ENCODE results near the gene GABBR2. TPM values are rescaled to one million over a fixed set of nuclear protein-coding genes. Genes with fewer than 3 reads are reported as not detected.
"Not testable (repeated sequence)": the region's sequence is repeated elsewhere in the genome, so short reads cannot be mapped to it uniquely, and the experiment has no call there.

GABBR2 gene
- total RNA-seq, 1 experiment from 2014 or later = 0.76 TPM

DNA sequence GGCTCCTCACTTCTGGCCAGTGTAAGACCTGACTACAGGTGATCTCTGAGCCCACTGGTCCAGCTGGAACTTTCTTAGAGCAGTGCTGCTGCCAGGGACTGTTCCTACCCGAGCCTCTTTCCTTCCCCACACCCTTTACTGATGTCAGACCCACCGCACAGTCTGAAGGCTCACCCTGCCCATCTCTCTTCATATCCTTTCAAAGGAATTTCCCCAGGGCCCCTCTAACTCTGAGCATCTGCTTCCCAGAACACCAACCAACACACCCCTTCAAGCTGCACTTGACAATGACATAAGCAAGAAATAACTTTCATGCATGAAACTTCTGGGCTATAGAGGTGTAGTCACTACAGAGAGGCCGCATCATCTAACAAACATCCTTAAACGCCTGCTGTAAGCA, 119.6 kb downstream of the GABBR2 start:
- no peaks in the 10 kb centered on the region for H3K9me3 ChIP-seq (ENCODE audit: insufficient read depth, low read depth)
- H3K36me3 ChIP-seq (ENCODE audit: low read depth) = no peaks in the 10 kb centered on the region
- DNase-seq = no peak
- intact Hi-C loops (cut with micrococcal nuclease; ENCODE audit: unreplicated experiment) = no loop called here
- no peak overlapping the region for H3K4me2 ChIP-seq
- no peak for TF ChIP-seq EZH2 (IDR thresholded peaks at IDR 0.05; ENCODE audit: low read depth)
- TF ChIP-seq, protein P1, sequence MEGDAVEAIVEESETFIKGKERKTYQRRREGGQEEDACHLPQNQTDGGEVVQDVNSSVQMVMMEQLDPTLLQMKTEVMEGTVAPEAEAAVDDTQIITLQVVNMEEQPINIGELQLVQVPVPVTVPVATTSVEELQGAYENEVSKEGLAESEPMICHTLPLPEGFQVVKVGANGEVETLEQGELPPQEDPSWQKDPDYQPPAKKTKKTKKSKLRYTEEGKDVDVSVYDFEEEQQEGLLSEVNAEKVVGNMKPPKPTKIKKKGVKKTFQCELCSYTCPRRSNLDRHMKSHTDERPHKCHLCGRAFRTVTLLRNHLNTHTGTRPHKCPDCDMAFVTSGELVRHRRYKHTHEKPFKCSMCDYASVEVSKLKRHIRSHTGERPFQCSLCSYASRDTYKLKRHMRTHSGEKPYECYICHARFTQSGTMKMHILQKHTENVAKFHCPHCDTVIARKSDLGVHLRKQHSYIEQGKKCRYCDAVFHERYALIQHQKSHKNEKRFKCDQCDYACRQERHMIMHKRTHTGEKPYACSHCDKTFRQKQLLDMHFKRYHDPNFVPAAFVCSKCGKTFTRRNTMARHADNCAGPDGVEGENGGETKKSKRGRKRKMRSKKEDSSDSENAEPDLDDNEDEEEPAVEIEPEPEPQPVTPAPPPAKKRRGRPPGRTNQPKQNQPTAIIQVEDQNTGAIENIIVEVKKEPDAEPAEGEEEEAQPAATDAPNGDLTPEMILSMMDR (conservative IDR thresholded peaks at IDR 0.05) = no peak
- H4K20me1 ChIP-seq (ENCODE audit: insufficient read depth) = no peaks in the 10 kb centered on the region
- H3K27ac ChIP-seq = no peak overlapping the region
- H3K4me1 ChIP-seq (replicated peaks; ENCODE audit: insufficient read depth) = peaks cover 3% of the 10 kb centered on the region; the same call in 1 of the 2 replicates
- no peaks in the 10 kb centered on the region for H3K79me2 ChIP-seq (ENCODE audit: low read depth)
- no peaks in the 10 kb centered on the region; the same call in 1 of the 2 replicates for H3K9me2 ChIP-seq (ENCODE audit: insufficient read depth)
- POLR2A ChIA-PET (ENCODE audit: unreplicated experiment) = no interaction called here
- H2AFZ ChIP-seq = no peak overlapping the region
- CTCF ChIA-PET = no interaction called here
- no peak overlapping the region for H3K4me3 ChIP-seq
- no peaks in the 10 kb centered on the region for H3K27me3 ChIP-seq (ENCODE audit: insufficient read depth, low read depth)
- BruUV-seq (replicated peaks) = no TSS peak
- H3F3A ChIP-seq (ENCODE audit: insufficient read depth, low read depth) = no peaks in the 10 kb centered on the region

DNA sequence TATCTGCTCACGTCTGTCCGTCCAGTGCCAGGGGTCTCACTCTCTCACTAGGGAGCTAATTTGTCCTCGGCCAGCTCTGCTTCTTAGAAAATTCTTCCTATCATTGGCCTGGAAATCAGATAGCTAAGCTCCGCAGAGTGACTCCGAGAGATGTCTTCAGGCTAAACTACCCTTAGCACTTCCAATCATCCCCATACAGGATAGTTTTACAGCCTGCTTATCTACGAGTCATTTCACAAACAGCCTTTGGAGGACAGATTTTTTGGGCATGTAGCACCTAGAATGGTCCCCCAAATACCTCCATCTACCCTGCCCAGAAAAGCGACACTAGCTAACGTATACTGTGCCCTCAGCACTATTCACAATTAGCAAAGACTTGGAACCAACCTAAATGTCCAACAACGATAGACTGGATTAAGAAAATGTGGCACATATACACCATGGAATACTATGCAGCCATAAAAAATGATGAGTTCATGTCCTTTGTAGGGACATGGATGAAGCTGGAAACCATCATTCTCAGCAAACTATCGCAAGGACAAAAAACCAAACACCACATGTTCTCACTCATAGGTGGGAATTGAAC, 123.8 kb downstream of the GABBR2 start:
- CTCF ChIA-PET = not testable (repeated sequence)

DNA sequence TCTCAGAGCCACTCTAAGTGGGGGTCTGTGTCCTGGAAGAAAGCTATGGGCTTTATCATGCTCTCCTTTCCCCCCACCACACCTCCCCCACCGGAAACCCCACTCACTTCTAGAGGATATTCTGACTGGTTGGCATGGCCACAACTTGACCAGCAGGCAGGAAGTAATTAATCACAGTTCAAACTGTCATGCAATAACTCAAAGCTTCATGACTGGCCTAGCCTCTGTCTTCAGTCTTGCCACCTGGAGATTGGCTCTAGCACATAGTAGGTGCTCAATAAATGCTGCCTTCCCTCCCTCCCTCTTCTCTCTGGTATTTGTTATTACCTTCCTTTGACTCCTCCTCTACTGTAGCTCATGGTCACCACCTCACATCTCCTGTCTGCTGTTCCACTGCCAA, 124.7 kb downstream of the GABBR2 start:
- peaks cover 7% of the 10 kb centered on the region; the same call in 1 of the 2 replicates for H3K4me1 ChIP-seq (replicated peaks; ENCODE audit: insufficient read depth)
- CTCF ChIA-PET = no interaction called here
- no peaks in the 10 kb centered on the region for H3K9me3 ChIP-seq (ENCODE audit: insufficient read depth, low read depth)
- BruUV-seq (replicated peaks) = no TSS peak
- H3K79me2 ChIP-seq (ENCODE audit: low read depth) = no peaks in the 10 kb centered on the region
- intact Hi-C loops (cut with micrococcal nuclease; ENCODE audit: unreplicated experiment) = no loop called here
- H3F3A ChIP-seq (ENCODE audit: insufficient read depth, low read depth) = no peaks in the 10 kb centered on the region
- no peaks in the 10 kb centered on the region for H3K27me3 ChIP-seq (ENCODE audit: insufficient read depth, low read depth)
- no peak overlapping the region for H2AFZ ChIP-seq
- H3K4me3 ChIP-seq = no peak overlapping the region
- POLR2A ChIA-PET (ENCODE audit: unreplicated experiment) = no interaction called here
- H3K9me2 ChIP-seq (ENCODE audit: insufficient read depth) = no peaks in the 10 kb centered on the region
- H3K27ac ChIP-seq = no peak overlapping the region
- no peaks in the 10 kb centered on the region for H3K36me3 ChIP-seq (ENCODE audit: low read depth)
- no peak overlapping the region for H3K4me2 ChIP-seq
- no peak for DNase-seq
- TF ChIP-seq EZH2 (IDR thresholded peaks at IDR 0.05; ENCODE audit: low read depth) = no peak
- TF ChIP-seq, protein P1 (conservative IDR thresholded peaks at IDR 0.05) = no peak
- H4K20me1 ChIP-seq (ENCODE audit: insufficient read depth) = no peaks in the 10 kb centered on the region

More for the DNA sequence above, 123.8 kb downstream of the GABBR2 start:
- BruUV-seq (replicated peaks); DNase-seq; H3K27ac ChIP-seq; intact Hi-C loops (cut with micrococcal nuclease; ENCODE audit: unreplicated experiment); H3K9me3 ChIP-seq (ENCODE audit: insufficient read depth, low read depth); POLR2A ChIA-PET (ENCODE audit: unreplicated experiment); H3K4me3 ChIP-seq; H3K79me2 ChIP-seq (ENCODE audit: low read depth); H3K9me2 ChIP-seq (ENCODE audit: insufficient read depth); H3K4me1 ChIP-seq (replicated peaks; ENCODE audit: insufficient read depth); H2AFZ ChIP-seq; H4K20me1 ChIP-seq (ENCODE audit: insufficient read depth); H3F3A ChIP-seq (ENCODE audit: insufficient read depth, low read depth); H3K4me2 ChIP-seq; H3K27me3 ChIP-seq (ENCODE audit: insufficient read depth, low read depth); H3K36me3 ChIP-seq (ENCODE audit: low read depth): not testable (repeated sequence)

DNA sequence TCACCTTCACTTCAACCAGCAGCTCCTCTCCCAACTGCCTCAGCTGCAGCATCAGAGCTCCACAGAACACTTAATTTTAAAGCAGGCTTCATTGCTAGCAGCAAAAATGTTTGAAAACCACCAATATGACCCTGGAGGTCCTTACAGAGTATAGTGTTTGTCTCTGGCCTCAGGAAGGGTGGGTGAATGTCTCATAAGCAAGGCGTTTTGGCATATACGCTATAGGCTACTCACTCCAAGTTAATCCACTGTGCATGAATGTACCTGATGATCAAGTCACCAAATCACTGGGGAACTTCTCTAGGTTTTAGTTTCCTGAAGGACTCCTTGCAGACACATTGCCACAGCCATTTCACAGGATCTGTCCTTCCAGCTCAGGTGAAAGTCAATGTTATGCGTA, 125.3 kb downstream of the GABBR2 start:
- Histone ChIP-seq H3K27me3 (ENCODE audit: insufficient read depth, low read depth) (no peaks in the 10 kb centered on the region), H3K9me3 (ENCODE audit: insufficient read depth, low read depth) (no peaks in the 10 kb centered on the region), H3K4me2 (no peak overlapping the region), H4K20me1 (ENCODE audit: insufficient read depth) (no peaks in the 10 kb centered on the region), H3K4me3 (no peak overlapping the region), H3K27ac (no peak overlapping the region), H3K9me2 (ENCODE audit: insufficient read depth) (no peaks in the 10 kb centered on the region), H3K36me3 (ENCODE audit: low read depth) (no peaks in the 10 kb centered on the region), H3K79me2 (ENCODE audit: low read depth) (no peaks in the 10 kb centered on the region), H3F3A (ENCODE audit: insufficient read depth, low read depth) (no peaks in the 10 kb centered on the region), H3K4me1 (replicated peaks; ENCODE audit: insufficient read depth) (peaks cover 7% of the 10 kb centered on the region; the same call in 1 of the 2 replicates), H2AFZ (no peak overlapping the region)
- intact Hi-C loops (cut with micrococcal nuclease; ENCODE audit: unreplicated experiment) = no loop called here
- no peak for DNase-seq
- ChIA-PET POLR2A (ENCODE audit: unreplicated experiment) (no interaction called here), CTCF (no interaction called here)
- TF ChIP-seq EZH2 (IDR thresholded peaks at IDR 0.05; ENCODE audit: low read depth) = no peak
- TF ChIP-seq, protein P1 (conservative IDR thresholded peaks at IDR 0.05) = no peak
- no TSS peak for BruUV-seq (replicated peaks)
